Breast epithelium (tissue), 3 donors: ENCODE results near the gene RAMP1.

Experiments used
- CTCF ChIP-seq, 3 donors: fragments of 450-650 bp; IDR thresholded peaks; one replicate each; pipeline ENCODE4 v1.5.1; 2016 to 2017; ENCODE audit warnings: antibody characterized with exemption in 3 of 3, mild to moderate bottlenecking in 3 of 3, moderate library complexity in 3 of 3
- POLR2A ChIP-seq: fragments of 450-650 bp; IDR thresholded peaks from one replicate; pipeline ENCODE4 v1.6.1; 2016; ENCODE audit warnings: antibody characterized with exemption, mild to moderate bottlenecking, moderate library complexity

- TF ChIP-seq POLR2A (no peak), CTCF (IDR thresholded peaks at IDR 0.05) (no peak)
Observed at GRCh38 chr2:237868631-237869342, 9.4 kb downstream of the RAMP1 start.
